K562 (cell line): ENCODE results near the gene SHC1. TPM values are rescaled to one million over a fixed set of nuclear protein-coding genes. Genes with fewer than 3 reads are reported as not detected.
"Not testable (repeated sequence)": the region's sequence is repeated elsewhere in the genome, so short reads cannot be mapped to it uniquely, and the experiment has no call there.

ENCODE experiments used
- ATAC-seq: fragments of 200-7000 bp; cut with Tn5 transposase; 3 replicates; pipeline ENCODE4 v1.9.1; 2020; ENCODE audit warnings: moderate library complexity
- BruUV-seq: library from RNA; stranded (reverse); fragments of 400-500 nt; replicated peaks from 2 replicates; lab custom pipeline; 2021; lab: Mats Ljungman, UMichigan
- CTCF ChIA-PET: fragments of 300-600 bp; formaldehyde crosslinking; extraction: SDS; loops from one replicate; lab custom pipeline; 2021; ENCODE audit warnings: low intra/inter-chr PET ratio; lab: Yijun Ruan, JAX
- POLR2A ChIA-PET: fragments of 300-600, 350-650 bp; sonication (Branson Sonifier 250); formaldehyde crosslinking; extraction: SDS; loops from one replicate; lab custom pipeline; 2021; ENCODE audit warnings: antibody characterized with exemption, inconsistent platforms; lab: Yijun Ruan, JAX
- DNase-seq, 4 experiments: peaks; one replicate each; pipeline versions ENCODE4 v3.0.0 to v3.0.0-alpha.2; 2011 to 2018; ENCODE audit warnings: low spot score in 3 of 4, mixed read lengths in 3 of 4; ENCODE audit errors: extremely low read depth in 1 of 4
- FAIRE-seq: peaks from 2 replicates; lab custom pipeline; 2011; peaks lifted over from hg19 to GRCh38; lab: Jason Lieb, UNC
- H2AFZ ChIP-seq: 2 replicates; pipeline ENCODE4 v1.6.0; 2011; ENCODE audit warnings: low read depth, low read length, control low read depth, inconsistent platforms
- H3K27ac ChIP-seq: fragments of 200-600 bp; 3 replicates; pipeline ENCODE4 v1.8.0; 2011; ENCODE audit warnings: low read depth, mild to moderate bottlenecking, control low read depth, inconsistent platforms, low read length, moderate library complexity, mixed read lengths; ENCODE audit errors: extremely low read depth
- H3K27me3 ChIP-seq, 2 experiments: fragments of 300-600 bp in 1 of 2; 2 replicates in 1 of 2; 3 replicates in 1 of 2; pipeline versions ENCODE4 v1.6.0 to v1.8.0; 2011; ENCODE audit warnings: inconsistent platforms in 2 of 2, low read length in 2 of 2, mild to moderate bottlenecking in 1 of 2, mixed read lengths in 1 of 2, moderate library complexity in 1 of 2; ENCODE audit not compliant: control insufficient read depth in 2 of 2, insufficient read depth in 2 of 2
- H3K36me3 ChIP-seq: fragments of 300-600 bp; 3 replicates; pipeline ENCODE4 v1.8.0; 2011; ENCODE audit warnings: mild to moderate bottlenecking, low read length, inconsistent platforms; ENCODE audit not compliant: control insufficient read depth, insufficient read depth
- H3K4me1 ChIP-seq, 2 experiments: fragments of 200-600 bp in 1 of 2; replicated peaks in 1 of 2; 2 replicates in 1 of 2; 3 replicates in 1 of 2; pipeline versions ENCODE4 v1.5.1 to v1.8.0; 2011; ENCODE audit warnings: inconsistent platforms in 2 of 2, low read length in 2 of 2, mild to moderate bottlenecking in 1 of 2, mixed read lengths in 1 of 2, moderate library complexity in 1 of 2; ENCODE audit not compliant: control insufficient read depth in 2 of 2, insufficient read depth in 2 of 2
- H3K4me2 ChIP-seq: 2 replicates; pipeline ENCODE4 v1.6.1; 2011; ENCODE audit warnings: low read length, control low read depth, inconsistent platforms, mixed read lengths; ENCODE audit not compliant: insufficient read depth
- H3K4me3 ChIP-seq: fragments of 200-600 bp; sonication (generic), shearing (Covaris generic); 2 replicates; pipeline ENCODE4 v1.5.1; 2016; ENCODE audit warnings: control low read depth, inconsistent platforms
- H3K79me2 ChIP-seq: fragments of 200-600 bp; 3 replicates; pipeline ENCODE4 v1.8.0; 2011; ENCODE audit warnings: low read length, inconsistent platforms; ENCODE audit not compliant: control insufficient read depth, insufficient read depth
- H3K9ac ChIP-seq, 2 experiments: 2 replicates each; pipeline versions ENCODE4 v1.6.0 to v1.6.1; 2011; ENCODE audit warnings: low read depth in 2 of 2, low read length in 2 of 2, control low read depth in 1 of 2, inconsistent platforms in 1 of 2, mild to moderate bottlenecking in 1 of 2, mixed read lengths in 1 of 2; ENCODE audit not compliant: insufficient read depth in 1 of 2
- H3K9me1 ChIP-seq: one replicate; pipeline ENCODE4 v1.6.0; 2011; ENCODE audit warnings: inconsistent platforms, mild to moderate bottlenecking, low read length, moderate library complexity; ENCODE audit not compliant: control insufficient read depth, insufficient read depth
- H3K9me3 ChIP-seq: replicated peaks from 2 replicates; pipeline ENCODE4 v1.5.1; 2011; ENCODE audit warnings: low read depth, low read length, inconsistent platforms; ENCODE audit not compliant: control insufficient read depth, insufficient read depth
- H4K20me1 ChIP-seq: replicated peaks from 2 replicates; pipeline ENCODE4 v1.6.1; 2011; ENCODE audit warnings: low read length, inconsistent platforms, mixed read lengths; ENCODE audit not compliant: control insufficient read depth, insufficient read depth
- ATF3 ChIP-seq, 2 experiments: fragments of 450-650 bp in 1 of 2; sonication (generic) in 1 of 2; formaldehyde crosslinking in 1 of 2; IDR thresholded peaks in 1 of 2; conservative IDR thresholded peaks in 1 of 2; 2 replicates each; pipeline versions ENCODE4 v1.6.1 to v1.8.1; 2016 to 2023; ENCODE audit warnings: mild to moderate bottlenecking in 2 of 2, moderate library complexity in 2 of 2, inconsistent platforms in 1 of 2, missing genetic modification reagents in 1 of 2
- ATF4 ChIP-seq: fragments of 450-650 bp; formaldehyde crosslinking; IDR thresholded peaks from 2 replicates; pipeline ENCODE4 v1.4.0; 2022; ENCODE audit warnings: mild to moderate bottlenecking, moderate library complexity
- CEBPB ChIP-seq: fragments of 450-650 bp; IDR thresholded peaks from 2 replicates; pipeline ENCODE4 v1.6.1; 2016; ENCODE audit warnings: missing genetic modification characterization, missing compliant biosample characterization
- CEBPG ChIP-seq, 3 experiments: fragments of 200-800 bp in 1 of 3; sonication (Bioruptor generic) in 1 of 3; sonication (generic) in 1 of 3; formaldehyde crosslinking in 1 of 3; IDR thresholded peaks in 2 of 3; conservative IDR thresholded peaks in 1 of 3; 2 replicates each; pipeline versions ENCODE4 v1.6.1 to v1.8.0; 2016 to 2022; ENCODE audit warnings: missing compliant biosample characterization in 2 of 3, missing genetic modification characterization in 2 of 3, mild to moderate bottlenecking in 1 of 3, missing genetic modification reagents in 1 of 3
- GABPB2 ChIP-seq: fragments of 250-450 bp; sonication (Bioruptor Pico); conservative IDR thresholded peaks from 2 replicates; pipeline ENCODE4 v1.5.1; 2021; ENCODE audit warnings: mild to moderate bottlenecking
- JUNB ChIP-seq: fragments of 450-650 bp; formaldehyde crosslinking; conservative IDR thresholded peaks from 2 replicates; pipeline ENCODE4 v1.4.0; 2020; ENCODE audit warnings: mild to moderate bottlenecking
- ZKSCAN8 ChIP-seq: fragments of 200-800 bp; sonication (Bioruptor generic); IDR thresholded peaks from 2 replicates; pipeline ENCODE4 v1.6.1; 2016; ENCODE audit warnings: missing genetic modification characterization, missing compliant biosample characterization
- ZNF121 ChIP-seq: sonication (generic); formaldehyde crosslinking; conservative IDR thresholded peaks from 2 replicates; pipeline ENCODE4 v1.8.0; 2022; ENCODE audit warnings: missing genetic modification reagents
- ZSCAN32 ChIP-seq: fragments of 450-650 bp; formaldehyde crosslinking; IDR thresholded peaks from 2 replicates; pipeline ENCODE4 v1.4.0; 2020; ENCODE audit warnings: mild to moderate bottlenecking, moderate library complexity
- whole genome bisulfite sequencing: fragments of 100-300 bp; shearing (Covaris generic); methylation state at CpG from one replicate; pipeline ENCODE4 v1.1.6; 2016; ENCODE audit warnings: low coverage, mixed read lengths; ENCODE audit not compliant: insufficient coverage; ENCODE audit errors: missing lambda C conversion rate; 5-methylcytosine and 5-hydroxymethylcytosine counted together
- in situ Hi-C: fragments of 300-500 bp; cut with MboI; formaldehyde crosslinking; loops from 4 replicates; pipeline ENCODE4 v1.15.0; 2018; ENCODE audit warnings: inconsistent platforms, mixed read lengths
- intact Hi-C: fragments of 100-400 bp; cut with micrococcal nuclease; formaldehyde crosslinking; loops from 2 replicates; pipeline ENCODE4 v1.14.2; 2022
- polyA plus RNA-seq, 8 experiments: library from polyadenylated mRNA; depleted of rRNA in 4 of 8; stranded (reverse) in 5 of 8; unstranded in 3 of 8; fragments of >200 nt; fragmentation: Nextera tagmentation in 2 of 8; fragmentation: Illumina TruSeq in 1 of 8; extraction: Ambion mirVana in 2 of 8; extraction: Trizol in 1 of 8; gene quantifications; 2 replicates each; pipeline versions ENCODE4 v1.2.1 to v1.2.3, GENCODE V29; 2011 to 2014; ENCODE audit warnings: inconsistent platforms in 1 of 8, missing spikeins in 1 of 8
- total RNA-seq, 7 experiments: library from RNA; depleted of rRNA in 6 of 7; stranded (reverse); fragments of >200 nt in 6 of 7; fragmentation: Illumina TruSeq in 2 of 7; extraction: Trizol in 2 of 7; gene quantifications; 2 replicates each; pipeline versions ENCODE4 v1.2.1 to v1.2.3, GENCODE V29; 2011 to 2021; ENCODE audit warnings: low replicate concordance in 1 of 7

Gene SHC1
- total and polyA plus RNA-seq, 9 of the 15 experiments (the other 6 are each of a cell fraction or from before 2014, with no cell fraction given): 4.1 to 113 (median 51.9) TPM

GRCh38 chr1:154987326-154987725 is 16.8 kb upstream of the SHC1 start:
- in situ Hi-C loops: no loop called here
- Histone ChIP-seq H3K79me2 (peaks cover 67% of the 10 kb centered on the region), H4K20me1 (no peaks in the 10 kb centered on the region; the same call in 1 of the 2 replicates), H3K4me2 (no peak overlapping the region), H3K27ac (no peak overlapping the region), H3K36me3 (peaks cover 50% of the 10 kb centered on the region), H3K27me3 (no peaks in the 10 kb centered on the region), H3K9me3 (no peaks in the 10 kb centered on the region), H3K9ac (no peak overlapping the region), H3K4me3 (no peak overlapping the region), H3K4me1 (peaks cover under 1 to 30% of the 10 kb centered on the region in 2 experiments; a peak in 3 of 5 replicates), H2AFZ (no peak overlapping the region), H3K9me1 (no peaks in the 10 kb centered on the region)
- no TSS peak for BruUV-seq
- ChIA-PET POLR2A (interaction anchor here (0.6 to 1.1 kb wide), 3 partner anchors 10 to 97 kb away, joined by 3 to 4 read pairs (median 3); partner anchors contain the start of gene CKS1B), CTCF (no interaction called here)
- WGBS: 82% methylated on average over 6 of the region's 6 CpGs
- ATAC-seq: no peak
- TF ChIP-seq ZNF121 (CRISPR knock-in tag): 0 out of 2 replicates have a peak, but pooled peaks have one; percentile 22
- TF ChIP-seq JUNB: no peak
- peak; percentile 72 for TF ChIP-seq CEBPB (tag)
- no peak for TF ChIP-seq GABPB2 (CRISPR knock-in tag)
- TF ChIP-seq ZSCAN32 (CRISPR knock-in tag): 0 out of 2 replicates have a peak, but pooled peaks have one; percentile 12
- TF ChIP-seq ZKSCAN8 (CRISPR knock-in tag): peak; percentile 88
- TF ChIP-seq ATF4: 0 out of 2 replicates have a peak, but pooled peaks have one; percentile 20
- TF ChIP-seq ATF3 (IDR thresholded peaks at IDR 0.05): peak; percentile 71
- no peak for TF ChIP-seq ATF3 (CRISPR knock-in tag; conservative IDR thresholded peaks at IDR 0.05)
- no peak for TF ChIP-seq CEBPG (CRISPR knock-in tag; IDR thresholded peaks at IDR 0.05)
- TF ChIP-seq CEBPG (tag; conservative IDR thresholded peaks at IDR 0.05 in 1 of 2, IDR thresholded peaks at IDR 0.05 in 1 of 2): peak; percentile 72 to 74; a peak in 3 of 4 replicates
- FAIRE-seq: no peak
- intact Hi-C loops: no loop called here
- DNase-seq: no peak

- H3K9me3 ChIP-seq, FAIRE-seq, H3K27ac ChIP-seq, in situ Hi-C loops, H4K20me1 ChIP-seq, H2AFZ ChIP-seq, BruUV-seq, CTCF ChIA-PET, H3K9ac ChIP-seq, H3K4me3 ChIP-seq, ATAC-seq, H3K9me1 ChIP-seq, DNase-seq, intact Hi-C loops, H3K4me2 ChIP-seq, H3K27me3 ChIP-seq: not testable (repeated sequence)
- peaks cover 0 to 34% of the 10 kb centered on the region in 2 experiments; a peak in 3 of 5 replicates for H3K4me1 ChIP-seq
- H3K79me2 ChIP-seq: peaks cover 68% of the 10 kb centered on the region
- WGBS: 91% methylated on average over 4 of the region's 4 CpGs
- H3K36me3 ChIP-seq: peaks cover 50% of the 10 kb centered on the region
- POLR2A ChIA-PET: interaction anchor here (0.6 to 1.1 kb wide), 3 partner anchors 11 to 96 kb away, joined by 3 read pairs; no protein-coding TSS in a partner anchor
These were observed 16.2 kb upstream of the SHC1 start for GRCh38 chr1:154986736-154987135.
